ENCODE data around the gene AAMP. TPM values are rescaled to one million over a fixed set of nuclear protein-coding genes. Genes with fewer than 3 reads are reported as not detected.

The AAMP gene
- polyA plus RNA-seq, 1 experiment, result 51.6 TPM

- Histone ChIP-seq H3K9me3 (ENCODE audit: control insufficient read depth, insufficient read depth, low read length) (no peaks in the 10 kb centered on the region), H3K27me3 (ENCODE audit: control insufficient read depth, insufficient read depth, low read length) (no peaks in the 10 kb centered on the region), H3K4me3 (ENCODE audit: low read depth, low read length) (no peak overlapping the region), H3K27ac (ENCODE audit: low read depth, low read length) (no peak overlapping the region)
- DNase-seq (ENCODE audit: low read depth, low spot score), result no peak
- TF ChIP-seq, protein P1, sequence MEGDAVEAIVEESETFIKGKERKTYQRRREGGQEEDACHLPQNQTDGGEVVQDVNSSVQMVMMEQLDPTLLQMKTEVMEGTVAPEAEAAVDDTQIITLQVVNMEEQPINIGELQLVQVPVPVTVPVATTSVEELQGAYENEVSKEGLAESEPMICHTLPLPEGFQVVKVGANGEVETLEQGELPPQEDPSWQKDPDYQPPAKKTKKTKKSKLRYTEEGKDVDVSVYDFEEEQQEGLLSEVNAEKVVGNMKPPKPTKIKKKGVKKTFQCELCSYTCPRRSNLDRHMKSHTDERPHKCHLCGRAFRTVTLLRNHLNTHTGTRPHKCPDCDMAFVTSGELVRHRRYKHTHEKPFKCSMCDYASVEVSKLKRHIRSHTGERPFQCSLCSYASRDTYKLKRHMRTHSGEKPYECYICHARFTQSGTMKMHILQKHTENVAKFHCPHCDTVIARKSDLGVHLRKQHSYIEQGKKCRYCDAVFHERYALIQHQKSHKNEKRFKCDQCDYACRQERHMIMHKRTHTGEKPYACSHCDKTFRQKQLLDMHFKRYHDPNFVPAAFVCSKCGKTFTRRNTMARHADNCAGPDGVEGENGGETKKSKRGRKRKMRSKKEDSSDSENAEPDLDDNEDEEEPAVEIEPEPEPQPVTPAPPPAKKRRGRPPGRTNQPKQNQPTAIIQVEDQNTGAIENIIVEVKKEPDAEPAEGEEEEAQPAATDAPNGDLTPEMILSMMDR (IDR thresholded peaks at IDR 0.05; ENCODE audit: low read depth, low read length), result no peak
- ChIA-PET POLR2A (interaction anchor here (1.0 kb wide), 1 partner anchor 28 kb away, joined by 3 read pairs; no protein-coding TSS in a partner anchor), CTCF (no interaction called here)
Measured at GRCh38 chr2:218262631-218263586, 7.0 kb downstream of the AAMP start.

DNA sequence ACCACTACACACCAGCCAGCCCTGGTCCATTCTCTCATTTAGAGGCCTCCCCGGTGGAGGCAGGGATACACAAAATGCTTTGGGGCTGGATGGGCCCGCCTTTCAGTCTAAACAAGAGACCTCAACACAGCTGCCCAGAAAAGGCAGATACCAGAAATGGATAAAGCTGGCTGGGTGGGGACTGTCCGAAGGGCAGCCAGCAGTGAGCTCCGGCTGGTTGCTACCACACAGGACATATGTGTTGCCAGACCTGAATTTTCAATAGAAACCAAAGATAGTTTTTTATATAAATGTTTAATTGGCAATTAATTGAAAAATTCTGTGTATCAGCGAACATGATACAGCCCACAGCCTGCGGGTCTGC is 7.7 kb downstream of the AAMP start:
- Histone ChIP-seq H3K27me3 (ENCODE audit: control insufficient read depth, insufficient read depth, low read length) (no peaks in the 10 kb centered on the region), H3K27ac (ENCODE audit: low read depth, low read length) (no peak overlapping the region), H3K4me3 (ENCODE audit: low read depth, low read length) (no peak overlapping the region), H3K9me3 (ENCODE audit: control insufficient read depth, insufficient read depth, low read length) (no peaks in the 10 kb centered on the region)
- DNase-seq (ENCODE audit: low read depth, low spot score), result no peak
- ChIA-PET POLR2A (interaction anchor here (1.0 kb wide), 1 partner anchor 27 kb away, joined by 3 read pairs; no protein-coding TSS in a partner anchor), CTCF (no interaction called here)
- TF ChIP-seq, protein P1 (IDR thresholded peaks at IDR 0.05; ENCODE audit: low read depth, low read length), result no peak

DNA sequence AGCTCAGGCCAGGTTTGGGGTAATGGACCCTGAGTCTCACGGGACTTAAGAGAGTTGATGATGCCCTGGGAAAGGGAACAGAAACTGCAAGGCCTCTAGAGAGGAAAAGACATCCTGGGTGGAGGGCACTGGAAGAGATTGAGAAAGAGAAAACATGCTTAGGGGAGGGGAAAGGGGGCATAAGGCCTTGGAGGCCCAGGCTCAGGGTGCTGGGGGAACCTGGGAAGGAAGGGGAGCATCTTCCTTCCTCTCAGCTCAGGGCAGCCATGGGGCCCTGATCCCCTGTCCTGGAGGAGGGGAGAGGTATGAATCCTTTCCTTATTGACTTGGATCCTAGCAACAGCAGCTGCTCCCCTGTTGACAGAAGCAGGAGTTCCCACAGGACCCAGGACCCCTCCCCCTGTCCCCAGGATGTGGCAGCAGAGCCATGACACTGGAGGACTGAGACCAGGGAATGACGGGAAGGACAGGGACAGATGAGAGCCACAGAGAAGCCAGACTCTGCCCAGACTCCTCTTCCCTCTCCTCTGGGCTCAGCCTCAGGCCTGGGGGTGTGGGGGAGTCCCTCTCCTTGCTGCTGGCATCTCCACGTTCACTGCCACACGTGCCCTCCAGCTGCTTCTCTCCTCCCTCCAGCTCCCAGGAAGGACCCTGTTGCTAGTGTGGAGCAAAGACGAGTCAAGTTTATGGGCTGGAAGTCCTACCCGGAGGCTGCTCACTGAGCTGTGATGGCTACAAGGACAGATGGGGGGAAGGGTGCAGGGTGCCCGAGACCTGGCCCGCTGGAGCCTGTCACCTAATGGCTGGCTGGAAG is 8.3 kb downstream of the AAMP start:
- Histone ChIP-seq H3K4me3 (ENCODE audit: low read depth, low read length) (no peak overlapping the region), H3K27me3 (ENCODE audit: control insufficient read depth, insufficient read depth, low read length) (no peaks in the 10 kb centered on the region), H3K27ac (ENCODE audit: low read depth, low read length) (no peak overlapping the region), H3K9me3 (ENCODE audit: control insufficient read depth, insufficient read depth, low read length) (no peaks in the 10 kb centered on the region)
- ChIA-PET POLR2A (interaction anchor here (1.0 kb wide), 1 partner anchor 26 kb away, joined by 3 read pairs; no protein-coding TSS in a partner anchor), CTCF (no interaction called here)
- DNase-seq (ENCODE audit: low read depth, low spot score), result no peak
- TF ChIP-seq, protein P1 (IDR thresholded peaks at IDR 0.05; ENCODE audit: low read depth, low read length), result no peak

GRCh38 chr2:218260742-218261422 is 9.1 kb downstream of the AAMP start, which contains the start of gene GPBAR1:
Gene GPBAR1, plus strand, starts transcription at chr2:218261015. Its CDS starts 1,710 bp downstream, at chr2:218262725.
- no peak within 1 kb of the TSS for H3K27ac ChIP-seq (ENCODE audit: low read depth, low read length)
- H3K4me3 ChIP-seq (ENCODE audit: low read depth, low read length), result no peak within 1 kb of the TSS
- DNase-seq (ENCODE audit: low read depth, low spot score), result no peak
- no peaks in the 10 kb centered on the region for H3K27me3 ChIP-seq (ENCODE audit: control insufficient read depth, insufficient read depth, low read length)
- no peaks in the 10 kb centered on the region for H3K9me3 ChIP-seq (ENCODE audit: control insufficient read depth, insufficient read depth, low read length)
- ChIA-PET POLR2A (interaction anchor here (0.9 kb wide), 1 partner anchor 72 kb away, joined by 5 read pairs; no protein-coding TSS in a partner anchor), CTCF (interaction anchor here (0.6 kb wide), 1 partner anchor 423 kb away, joined by 5 read pairs; no protein-coding TSS in a partner anchor)
- TF ChIP-seq, protein P1 (IDR thresholded peaks at IDR 0.05; ENCODE audit: low read depth, low read length), result no peak
